Islet precursor cell (in vitro differentiated cells): ENCODE measurements around the gene IL19.
A peak's percentile ranks its signal among the peaks of the same experiment; 100 is the strongest.

Source experiments
- DNase-seq: peaks from one replicate; pipeline ENCODE4 v3.0.0-alpha.2; 2018

The IL19 gene, protein sequence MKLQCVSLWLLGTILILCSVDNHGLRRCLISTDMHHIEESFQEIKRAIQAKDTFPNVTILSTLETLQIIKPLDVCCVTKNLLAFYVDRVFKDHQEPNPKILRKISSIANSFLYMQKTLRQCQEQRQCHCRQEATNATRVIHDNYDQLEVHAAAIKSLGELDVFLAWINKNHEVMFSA

DNA sequence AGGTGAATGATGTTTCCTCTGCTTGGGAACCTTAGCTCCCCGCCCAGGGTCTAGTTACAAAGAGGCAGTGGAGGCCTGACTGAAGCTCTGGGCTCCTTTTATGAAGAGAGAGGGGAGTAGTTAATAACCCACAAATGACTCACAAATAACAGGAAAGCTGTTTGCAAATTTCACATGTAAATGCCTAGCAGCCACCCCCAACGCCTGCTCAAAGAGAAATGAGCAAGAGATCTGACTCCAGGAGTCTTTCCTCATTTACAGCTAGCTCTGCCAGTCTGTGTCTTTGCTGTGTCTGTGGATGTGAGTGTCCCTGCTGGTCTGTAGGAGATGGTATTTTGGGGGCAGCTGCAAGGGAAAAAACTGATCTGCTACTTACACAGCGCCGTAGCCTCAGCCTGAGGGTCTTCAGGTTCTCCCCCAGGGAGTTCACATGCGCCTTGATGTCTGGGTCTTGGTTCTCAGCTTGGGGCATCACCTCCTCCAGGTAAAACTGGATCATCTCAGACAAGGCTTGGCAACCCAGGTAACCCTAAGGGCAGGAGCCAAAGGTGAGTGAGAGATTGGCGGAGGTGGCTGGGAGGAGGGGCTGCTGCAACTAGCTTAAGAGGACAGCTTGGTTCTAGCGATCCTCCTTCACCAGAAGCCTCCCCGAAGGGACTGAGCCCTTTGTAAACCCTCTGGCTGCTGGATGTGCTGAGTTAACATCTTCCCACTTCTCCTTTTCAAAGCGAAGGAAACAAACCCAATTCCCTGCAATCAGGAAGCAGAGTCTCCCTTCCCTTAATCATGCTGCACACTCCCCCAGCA, at the start of gene IL19:
Gene IL19, plus strand, starts transcription at position 243 of the 807 bp plus-strand sequence. CDS start 65,890 bp downstream, outside the sequence.
- peak; percentile 68 for DNase-seq

DNA sequence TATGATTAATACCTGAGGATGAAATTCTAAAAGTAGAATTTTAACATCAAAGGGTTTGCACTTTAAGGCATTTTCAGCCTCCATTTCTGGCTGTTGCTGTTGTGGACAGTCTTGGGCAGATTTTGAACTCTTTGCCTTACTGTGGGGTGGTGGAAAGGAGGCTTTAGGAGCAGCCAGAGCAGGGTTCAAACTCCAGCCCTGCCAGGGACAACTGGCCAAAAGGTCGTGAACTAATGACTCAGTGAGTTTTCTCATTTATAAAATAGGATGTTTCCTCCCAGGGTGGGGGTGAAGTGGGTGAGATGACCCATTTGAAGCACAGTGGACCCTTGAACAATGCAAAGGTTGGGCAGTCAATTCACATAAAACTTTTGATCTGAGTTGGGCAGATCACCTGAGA, 49.1 kb upstream of the IL19 start:
- no peak for DNase-seq

DNA sequence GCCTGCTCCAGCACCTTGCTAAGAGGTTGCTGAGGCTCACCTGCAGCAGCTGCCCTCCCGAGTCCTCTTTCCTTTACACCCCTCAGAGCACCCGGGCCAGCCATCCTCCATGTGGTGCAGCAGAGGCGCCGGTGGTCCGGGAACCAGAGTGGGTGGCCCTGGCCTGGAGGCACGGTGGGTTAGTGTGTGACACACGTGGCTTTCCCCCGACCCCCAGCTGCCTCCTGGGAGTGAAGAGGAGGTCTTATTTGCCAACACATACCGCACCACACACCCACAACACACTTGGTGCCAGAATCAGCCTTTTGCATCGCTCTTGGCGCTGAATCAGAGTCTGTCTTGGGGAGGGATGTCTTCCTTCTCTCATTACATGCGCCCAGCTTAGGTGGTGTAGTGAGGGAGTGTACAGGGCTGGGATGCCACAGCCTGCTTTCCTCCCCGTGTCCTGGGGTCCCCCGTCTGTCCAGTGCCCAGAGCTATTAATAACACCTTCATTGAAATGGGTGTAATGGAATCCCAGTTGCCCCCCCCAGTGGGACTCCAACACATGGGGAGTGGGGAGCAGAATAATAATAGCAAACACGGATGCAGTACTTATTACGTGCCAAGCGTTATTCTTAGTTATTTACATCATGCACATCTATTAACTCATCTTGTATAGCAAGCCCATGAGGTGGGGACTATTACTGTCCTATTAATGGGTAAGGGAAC, 47.7 kb upstream of the IL19 start:
- DNase-seq, result peak; percentile 51

DNA sequence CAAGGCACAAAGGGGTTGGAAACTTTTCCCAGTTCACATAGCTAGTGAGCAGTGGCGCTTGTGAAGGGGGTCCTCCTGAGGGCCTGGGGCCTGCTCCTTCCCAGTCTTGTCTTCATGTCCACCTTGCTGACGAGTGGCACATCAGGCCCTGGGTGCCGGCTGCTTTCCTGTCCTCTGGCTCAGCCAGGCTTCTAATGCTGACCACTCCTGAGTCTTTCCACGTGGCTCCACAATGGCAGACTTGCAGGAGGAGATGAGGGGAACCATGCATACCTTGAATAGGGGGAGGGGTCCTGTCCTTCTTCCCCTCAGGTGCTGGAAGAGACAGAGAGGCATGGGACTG, 47.1 kb upstream of the IL19 start:
- DNase-seq, result no peak

DNA sequence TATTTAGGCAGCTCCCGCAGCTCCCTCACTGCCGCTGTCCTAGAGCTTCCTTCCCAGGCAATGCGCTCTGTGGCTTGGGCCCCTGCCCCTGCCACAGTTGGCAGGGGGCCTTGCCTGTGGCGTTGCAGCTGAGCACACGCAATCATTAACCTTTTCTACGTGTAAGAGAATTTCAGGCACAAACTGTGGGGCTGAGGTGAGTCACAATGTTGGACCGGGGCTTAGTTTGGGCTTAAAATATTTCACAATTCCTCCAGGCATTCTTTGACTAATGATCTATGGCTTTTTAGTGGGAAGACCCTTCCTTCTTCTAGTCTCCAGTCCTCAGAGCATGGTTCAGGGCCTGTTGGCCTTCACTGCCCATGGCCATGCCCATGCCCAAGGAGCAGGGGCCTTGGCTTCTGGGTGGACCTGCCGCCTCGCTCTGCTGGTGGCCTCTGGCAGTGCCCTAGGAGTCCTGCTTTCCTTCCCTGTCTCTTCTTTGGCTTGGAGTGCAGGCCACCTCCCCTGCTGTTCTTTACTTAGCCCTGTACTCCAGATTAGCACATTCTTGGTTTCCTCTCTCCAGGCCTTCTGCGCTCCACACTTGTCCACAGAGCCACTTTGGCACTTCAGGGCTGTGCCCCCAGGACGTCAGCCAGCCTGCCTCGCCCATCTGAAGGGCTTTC, 46.6 kb upstream of the IL19 start:
- no peak for DNase-seq

DNA sequence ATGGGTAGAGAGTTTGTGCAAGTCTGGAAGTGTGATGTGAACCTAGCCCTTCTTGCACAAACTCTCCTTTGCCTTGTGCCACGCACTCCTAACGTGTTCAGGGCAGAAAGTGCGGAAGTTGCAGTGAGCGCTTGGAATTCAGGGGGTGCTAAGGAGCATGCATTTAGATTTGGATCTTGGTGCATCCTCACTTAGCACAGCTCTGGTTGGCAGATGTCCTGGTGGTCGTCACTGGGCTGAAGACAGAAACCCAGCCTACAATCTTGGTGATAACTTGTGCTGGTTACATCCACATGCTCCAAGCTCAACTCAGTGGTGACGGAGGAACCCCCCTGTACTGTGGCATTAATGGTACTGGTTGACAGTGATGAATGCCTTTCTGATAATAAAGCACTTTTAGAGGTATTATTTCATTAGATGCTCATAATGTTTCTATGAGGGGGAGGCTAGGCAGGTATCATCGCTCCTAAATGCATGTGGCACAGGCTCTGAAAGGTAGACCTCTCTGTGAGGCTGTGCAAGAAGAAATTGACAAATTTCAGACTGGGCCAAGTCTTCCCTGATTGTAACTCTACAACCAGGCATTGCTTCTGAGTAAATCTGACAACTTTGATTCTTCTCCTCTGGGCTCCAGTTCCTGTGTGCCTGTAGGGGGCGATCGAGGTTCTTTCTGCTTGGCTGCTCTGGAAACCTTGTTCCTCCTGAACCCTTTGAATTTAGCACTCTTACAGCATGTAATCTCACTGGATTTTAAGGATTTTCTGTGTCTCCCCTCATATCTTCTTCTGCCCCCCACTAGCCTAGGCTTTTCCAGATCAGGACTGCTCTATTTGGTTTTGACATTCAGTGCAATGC, 45.2 kb upstream of the IL19 start:
- DNase-seq, result peak; percentile 68

DNA sequence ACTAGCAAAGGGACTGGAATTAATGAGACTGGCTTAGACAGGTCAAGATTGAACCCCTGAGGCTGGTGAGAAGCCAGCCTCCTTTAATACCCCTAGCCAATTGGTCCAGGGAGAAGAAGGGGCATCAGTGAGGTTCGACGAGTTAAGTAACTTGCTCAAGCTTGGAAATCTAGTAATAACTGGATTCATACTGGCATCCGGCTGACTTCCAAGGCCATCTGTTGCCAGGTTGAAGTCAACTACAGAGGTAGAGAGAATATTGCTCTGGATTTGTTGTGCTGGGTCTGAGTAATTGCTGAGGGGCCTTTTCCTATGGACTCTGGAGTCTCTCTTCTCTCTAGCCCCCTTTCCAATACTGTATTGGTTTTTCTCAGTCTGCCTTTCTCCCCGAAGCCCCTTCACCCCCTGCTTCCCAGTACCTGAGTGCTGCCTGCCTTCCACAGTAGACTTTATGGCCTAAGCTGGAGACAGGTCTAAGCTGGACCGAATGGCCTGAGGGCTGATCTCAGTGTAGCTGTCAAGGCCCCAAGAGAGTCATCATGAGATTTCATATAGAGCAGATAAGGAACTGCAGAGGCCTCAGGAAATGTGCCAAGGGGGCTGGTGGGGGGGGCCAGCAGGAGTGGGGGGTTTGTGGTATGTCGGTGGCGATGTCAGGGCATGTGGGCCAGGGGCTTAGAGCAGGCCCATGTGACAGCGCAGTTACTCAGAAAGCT, 42.4 kb upstream of the IL19 start:
- DNase-seq, result no peak

DNA sequence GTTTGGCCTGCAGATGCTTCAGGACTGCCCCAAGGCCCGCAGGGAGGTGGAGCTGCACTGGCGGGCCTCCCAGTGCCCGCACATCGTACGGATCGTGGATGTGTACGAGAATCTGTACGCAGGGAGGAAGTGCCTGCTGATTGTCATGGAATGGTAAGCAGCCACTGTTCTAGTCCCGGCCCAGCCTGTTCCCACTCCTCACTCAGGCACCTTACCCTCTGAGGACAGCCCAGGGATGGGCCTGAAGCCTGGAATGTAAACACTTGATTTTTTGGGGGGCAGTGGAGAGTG, 41.9 kb upstream of the IL19 start:
- no peak for DNase-seq

DNA sequence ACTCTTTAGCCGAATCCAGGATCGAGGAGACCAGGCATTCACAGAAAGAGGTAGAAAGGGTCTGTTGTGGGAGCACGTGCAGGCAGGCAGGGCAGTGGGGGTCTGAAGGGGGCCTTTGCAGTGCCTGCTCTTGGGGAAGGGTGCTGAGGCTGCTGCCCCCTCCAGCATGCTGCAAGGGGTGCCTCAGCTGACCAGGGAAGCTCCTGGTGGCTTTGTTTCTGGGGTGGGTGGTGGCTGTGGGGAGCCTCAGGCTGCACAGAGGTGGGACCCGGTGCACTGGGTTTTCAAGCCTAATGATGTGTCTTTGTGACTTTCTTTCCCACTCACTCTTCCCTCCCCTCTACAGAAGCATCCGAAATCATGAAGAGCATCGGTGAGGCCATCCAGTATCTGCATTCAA, 41.5 kb upstream of the IL19 start:
- no peak for DNase-seq

DNA sequence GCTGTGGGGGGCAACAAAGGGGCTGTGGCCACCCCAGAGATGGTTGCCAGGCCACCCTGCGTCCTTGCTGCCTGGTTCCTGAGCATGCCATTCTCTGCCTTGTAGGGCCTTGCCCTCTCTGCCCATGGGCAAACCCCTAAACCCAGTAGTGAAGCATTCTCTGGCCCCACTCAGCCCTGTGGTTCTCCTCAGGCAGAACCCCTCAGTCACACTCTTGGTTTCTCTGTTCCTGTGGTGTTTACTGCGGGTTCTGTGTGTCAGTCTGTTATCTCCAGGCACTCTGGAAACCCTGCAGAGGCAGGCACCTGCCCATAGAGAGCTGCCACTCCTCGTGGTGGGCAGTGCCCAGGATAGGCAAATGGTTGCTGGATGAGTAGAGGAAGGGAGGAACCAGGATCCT, 41.1 kb upstream of the IL19 start:
- no peak for DNase-seq

DNA sequence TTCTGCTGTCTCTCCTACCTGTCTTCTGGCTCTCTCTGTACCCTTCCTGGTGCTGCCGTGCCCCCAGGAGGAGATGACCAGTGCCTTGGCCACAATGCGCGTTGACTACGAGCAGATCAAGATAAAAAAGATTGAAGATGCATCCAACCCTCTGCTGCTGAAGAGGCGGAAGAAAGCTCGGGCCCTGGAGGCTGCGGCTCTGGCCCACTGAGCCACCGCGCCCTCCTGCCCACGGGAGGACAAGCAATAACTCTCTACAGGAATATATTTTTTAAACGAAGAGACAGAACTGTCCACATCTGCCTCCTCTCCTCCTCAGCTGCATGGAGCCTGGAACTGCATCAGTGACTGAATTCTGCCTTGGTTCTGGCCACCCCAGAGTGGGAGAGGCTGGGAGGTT, 38.1 kb upstream of the IL19 start:
- DNase-seq, result no peak

DNA sequence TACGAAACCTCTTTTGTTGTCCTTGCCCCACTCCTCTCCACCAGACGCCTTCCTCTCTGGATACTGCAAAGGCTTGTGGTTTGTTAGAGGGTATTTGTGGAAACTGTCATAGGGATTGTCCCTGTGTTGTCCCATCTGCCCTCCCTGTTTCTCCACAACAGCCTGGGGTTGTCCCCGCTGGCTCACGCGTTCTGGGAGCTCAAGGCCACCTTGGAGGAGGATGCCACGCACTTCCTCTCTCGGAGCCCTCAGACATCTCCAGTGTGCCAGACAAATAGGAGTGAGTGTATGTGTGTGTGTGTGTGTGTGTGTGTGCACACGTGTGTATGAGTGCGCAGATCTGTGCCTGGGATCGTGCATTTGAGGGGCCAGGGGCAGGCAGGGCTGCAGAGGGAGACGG, 37.6 kb upstream of the IL19 start:
- no peak for DNase-seq

DNA sequence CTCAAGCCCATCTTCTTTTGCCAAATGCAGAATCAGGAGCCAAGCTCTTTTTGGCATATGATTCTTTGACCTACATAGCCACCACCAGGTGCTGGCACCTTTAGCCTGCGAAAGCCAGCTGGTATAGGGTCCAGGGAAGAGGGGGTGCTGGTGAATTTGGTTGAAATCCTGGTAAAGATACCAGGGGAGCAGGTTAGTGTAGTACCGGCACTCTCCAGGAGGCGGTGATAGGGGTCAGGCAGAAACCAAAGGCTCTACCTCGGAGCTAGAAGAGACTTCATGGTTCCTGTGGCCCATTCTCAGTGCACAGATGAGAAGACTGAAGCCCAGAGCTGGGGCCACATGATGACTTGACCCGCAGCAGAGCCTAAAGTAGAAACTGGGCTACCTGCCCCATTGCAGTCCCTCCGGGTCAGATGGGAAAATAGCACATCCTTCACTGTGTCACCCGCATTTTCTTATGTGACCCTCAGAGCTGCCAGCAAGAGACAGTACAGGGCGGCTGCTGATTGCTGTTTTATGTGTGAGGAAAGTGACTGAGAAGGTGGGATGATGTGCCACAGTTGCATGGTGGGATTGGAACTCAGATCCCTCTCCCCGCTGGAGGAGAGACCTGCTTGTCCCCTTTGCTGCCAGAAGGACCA, 36.0 kb upstream of the IL19 start:
- DNase-seq, result peak; percentile 66

DNA sequence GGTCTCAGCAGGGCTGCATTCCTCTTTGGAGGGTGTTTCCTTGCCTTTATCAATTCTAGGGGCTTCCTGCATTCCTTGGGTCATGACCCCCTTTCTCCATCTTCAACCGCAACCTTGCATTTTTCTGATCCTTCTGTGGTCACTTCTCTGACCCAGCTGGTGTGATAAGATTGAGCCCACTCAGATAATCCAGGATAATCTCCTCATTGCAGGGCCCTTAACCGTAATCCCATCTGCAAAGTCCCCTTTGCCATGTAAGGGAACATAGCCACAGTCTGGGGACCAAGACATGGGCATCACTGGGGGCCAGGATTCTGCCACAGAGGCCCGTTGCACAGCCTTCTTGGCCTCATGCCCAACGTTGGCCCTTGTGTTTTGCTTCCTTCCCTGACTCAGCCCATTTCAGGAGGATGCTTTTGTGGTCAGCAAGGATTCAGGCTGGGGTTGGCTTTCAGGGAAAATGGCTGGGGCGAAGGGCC, 35.0 kb upstream of the IL19 start:
- DNase-seq, result no peak

DNA sequence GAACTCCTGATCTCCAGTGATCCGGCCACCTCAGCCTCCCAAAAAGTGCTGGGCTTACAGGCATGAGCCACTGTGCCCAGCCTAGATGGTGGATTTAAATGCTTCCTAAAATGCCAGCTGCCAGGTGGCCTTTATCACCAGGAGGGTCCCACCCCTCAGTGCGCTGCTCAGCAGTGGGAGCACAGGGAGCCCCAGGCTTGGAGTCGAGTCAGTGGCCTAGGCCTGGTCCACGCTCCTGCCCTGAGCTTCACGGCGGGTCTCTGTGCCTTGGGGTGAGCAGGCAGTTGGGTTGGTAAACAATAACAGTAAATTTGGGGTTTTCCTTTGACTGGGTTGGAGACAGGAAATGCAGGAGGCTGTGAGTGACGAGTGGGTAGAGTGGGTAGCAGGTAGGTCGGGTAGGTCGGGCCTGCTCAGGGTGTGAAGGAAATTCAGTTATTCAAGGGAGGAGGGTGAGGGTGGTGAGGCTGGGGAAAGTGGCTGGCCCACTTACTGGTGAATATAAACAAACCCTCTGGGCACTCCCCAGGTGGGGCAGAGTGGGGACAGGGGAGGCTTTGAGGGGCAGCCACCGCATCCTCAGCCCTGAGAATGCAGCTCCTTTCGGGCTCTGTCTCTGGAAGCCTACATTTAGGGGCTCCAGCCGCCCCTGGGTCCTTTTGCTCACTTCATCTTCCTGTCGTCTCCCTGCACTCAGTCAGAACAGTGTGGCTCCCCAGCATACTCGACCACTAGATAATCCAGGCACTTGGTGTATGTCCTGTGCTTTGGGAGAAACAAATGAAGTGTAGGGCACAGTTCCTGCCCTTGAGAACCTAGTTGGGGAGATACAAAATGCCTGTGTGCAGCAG, 33.5 kb upstream of the IL19 start:
- DNase-seq, result no peak

DNA sequence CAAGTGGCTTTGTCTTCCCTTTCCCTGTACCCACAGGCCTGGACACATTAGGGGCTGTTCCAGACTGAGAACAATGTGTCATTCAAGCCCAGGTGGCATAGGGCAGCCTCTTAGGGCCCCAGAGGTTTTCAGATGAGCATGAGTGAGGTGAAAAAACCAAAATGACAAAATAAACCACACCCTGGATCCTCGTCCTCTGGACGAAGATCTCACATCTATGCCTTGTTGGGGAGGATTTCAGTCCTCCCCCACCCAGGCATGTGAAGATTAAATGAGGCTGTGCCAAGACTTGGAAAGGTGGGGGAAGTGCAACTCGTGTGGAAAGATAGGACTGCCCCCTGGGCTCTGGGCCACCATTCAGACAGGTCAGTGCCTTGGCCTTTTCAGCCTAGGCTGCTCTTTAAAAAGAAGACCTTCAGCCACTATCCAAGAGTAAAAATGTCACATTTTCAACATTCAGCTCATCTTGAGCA, 32.8 kb upstream of the IL19 start:
- no peak for DNase-seq

DNA sequence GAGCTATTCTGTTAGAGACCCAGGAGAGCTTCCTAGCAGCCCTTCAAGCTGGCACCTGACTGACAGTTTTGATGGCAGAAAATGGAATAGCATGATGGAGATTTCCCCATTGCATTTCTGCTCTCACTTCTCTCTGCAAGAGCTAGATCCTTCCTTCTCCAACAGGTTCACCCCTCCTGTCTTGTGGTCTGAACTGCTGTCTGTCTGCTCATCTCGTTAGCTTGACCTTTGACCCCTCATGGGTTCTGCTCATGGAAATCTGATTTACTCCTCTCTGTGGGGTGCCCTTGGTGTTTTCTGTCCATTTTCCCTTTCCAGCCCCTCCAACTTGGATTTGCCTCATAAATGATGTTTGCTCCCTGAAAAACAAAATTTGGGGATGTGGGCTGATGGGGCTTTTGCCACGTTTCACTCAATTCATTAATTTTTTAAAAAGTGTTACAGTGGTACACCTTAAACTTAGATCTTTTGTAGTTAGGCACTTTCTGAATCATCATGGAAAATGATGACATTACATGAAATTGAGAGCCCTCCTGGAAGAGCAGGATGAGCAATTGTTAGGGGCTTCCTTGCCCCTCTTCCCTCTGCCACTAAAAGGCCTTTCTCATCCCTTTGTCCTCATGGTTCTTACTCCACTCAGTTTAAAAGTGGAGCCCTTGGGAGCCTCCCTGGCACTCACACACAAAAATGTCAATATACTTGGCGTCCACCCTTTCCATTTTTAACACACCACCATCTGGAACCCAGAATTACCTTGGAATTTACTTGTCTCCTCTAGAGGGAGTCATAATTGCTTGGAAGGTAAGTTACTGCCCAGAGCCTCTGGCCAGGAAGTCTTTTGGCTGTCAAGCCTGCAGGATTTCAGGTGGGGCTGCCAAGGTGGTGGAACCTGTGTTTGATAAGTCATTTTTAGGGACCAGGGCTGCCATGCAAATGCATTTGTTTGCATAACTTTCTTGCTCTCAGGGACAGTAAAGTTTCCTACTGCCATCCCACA, 31.9 kb upstream of the IL19 start:
- DNase-seq, result peak; percentile 80

DNA sequence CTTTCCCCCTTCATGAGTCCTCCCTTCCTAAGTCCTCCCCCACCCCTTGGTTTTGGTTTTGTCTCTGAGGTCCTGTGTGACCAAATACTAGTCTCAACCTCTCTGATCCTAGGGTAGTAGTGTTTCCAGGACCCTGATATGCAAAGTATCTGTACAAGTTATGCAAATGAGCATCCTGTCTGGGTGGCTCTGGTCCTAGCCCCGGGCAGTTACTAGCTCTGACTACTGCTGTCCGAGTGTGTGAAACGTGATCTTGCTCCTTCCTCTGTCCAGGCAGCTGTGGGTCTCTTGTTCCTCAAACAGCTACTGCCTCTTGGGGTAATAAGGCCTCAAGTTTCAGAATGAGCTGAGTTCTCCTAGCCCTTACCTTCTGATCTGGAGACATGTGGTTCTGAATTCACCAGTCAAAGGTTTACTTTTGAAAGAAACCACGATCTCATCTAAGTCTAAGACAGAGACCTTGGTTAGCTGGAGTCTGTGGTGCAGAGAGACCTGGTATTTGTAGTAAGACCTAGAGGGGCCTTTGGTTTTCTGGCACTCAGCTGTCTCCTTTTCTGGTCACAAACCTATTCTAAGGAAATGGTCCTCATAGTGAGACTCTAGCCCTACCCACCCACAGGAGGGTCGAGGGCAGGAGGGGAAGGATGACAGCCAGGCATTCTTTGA, 31.0 kb upstream of the IL19 start:
- peak; percentile 79 for DNase-seq
